Breast epithelium (tissue), 4 donors: Measurements from ENCODE around the gene TAT. TPM values are rescaled to one million over a fixed set of nuclear protein-coding genes. Genes with fewer than 3 reads are reported as not detected.
A peak's percentile ranks its signal among the peaks of the same experiment; 100 is the strongest.
"Not testable (repeated sequence)": the region's sequence is repeated elsewhere in the genome, so short reads cannot be mapped to it uniquely, and the experiment has no call there.

Experiments
- DNase-seq, 2 donors: peaks; one replicate each; pipeline ENCODE4 v3.0.0-alpha.2; 2019; ENCODE audit warnings: low spot score in 2 of 2
- H3K27ac ChIP-seq, 2 donors: fragments of 200-600 bp; sonication (generic) in 1 of 2; one replicate each; pipeline ENCODE4 v1.5.1; 2016 to 2019; ENCODE audit warnings: mild to moderate bottlenecking in 1 of 2
- H3K27me3 ChIP-seq, 2 donors: fragments of 200-600 bp; sonication (generic) in 1 of 2; one replicate each; pipeline versions ENCODE4 v1.5.1 to v1.6.0; 2017 to 2019; ENCODE audit warnings: control low read depth in 1 of 2, mild to moderate bottlenecking in 1 of 2
- H3K36me3 ChIP-seq: fragments of 200-600 bp; one replicate; pipeline ENCODE4 v1.5.1; 2019
- H3K4me1 ChIP-seq, 2 donors: fragments of 200-600 bp; sonication (generic); one replicate each; pipeline ENCODE4 v1.5.1; 2016 to 2019; ENCODE audit warnings: control low read depth in 1 of 2
- H3K4me3 ChIP-seq, 3 donors: fragments of 200-600 bp; sonication (generic); 1 replicate in 2 of 3; 2 replicates in 1 of 3; pipeline ENCODE4 v1.5.1; 2016 to 2019; ENCODE audit warnings: mild to moderate bottlenecking in 3 of 3, moderate library complexity in 2 of 3
- H3K9me3 ChIP-seq, 2 donors: fragments of 200-600 bp; sonication (generic) in 1 of 2; one replicate each; pipeline ENCODE4 v1.5.1; 2016 to 2019; ENCODE audit warnings: control low read depth in 1 of 2
- POLR2A ChIP-seq: fragments of 450-650 bp; IDR thresholded peaks from one replicate; pipeline ENCODE4 v1.6.1; 2016; ENCODE audit warnings: antibody characterized with exemption, mild to moderate bottlenecking, moderate library complexity
- POLR2AphosphoS5 ChIP-seq, 3 donors: sonication (generic); formaldehyde crosslinking; IDR thresholded peaks; one replicate each; pipeline ENCODE4 v1.6.1; 2017; ENCODE audit warnings: antibody characterized with exemption in 3 of 3
- intact Hi-C: fragments of 100-400 bp; cut with DNase I; formaldehyde crosslinking; loops from one replicate; pipeline ENCODE4 v1.15.1; 2023; ENCODE audit warnings: low total_unique reads
- total RNA-seq, 3 donors: library from RNA; depleted of rRNA; stranded (reverse); fragments of >200 nt; gene quantifications; one replicate each; pipeline ENCODE4 v1.1.0, GENCODE V29; 2016
- TF ChIP-seq, protein P1 (sequence below), 3 donors: fragments of 450-650 bp; IDR thresholded peaks; one replicate each; pipeline ENCODE4 v1.5.1; 2016 to 2017; ENCODE audit warnings: antibody characterized with exemption in 3 of 3, mild to moderate bottlenecking in 3 of 3, moderate library complexity in 3 of 3

TAT gene
- total RNA-seq, 3 donors from 2014 or later = 5.1 to 566 (median 212) TPM

DNA sequence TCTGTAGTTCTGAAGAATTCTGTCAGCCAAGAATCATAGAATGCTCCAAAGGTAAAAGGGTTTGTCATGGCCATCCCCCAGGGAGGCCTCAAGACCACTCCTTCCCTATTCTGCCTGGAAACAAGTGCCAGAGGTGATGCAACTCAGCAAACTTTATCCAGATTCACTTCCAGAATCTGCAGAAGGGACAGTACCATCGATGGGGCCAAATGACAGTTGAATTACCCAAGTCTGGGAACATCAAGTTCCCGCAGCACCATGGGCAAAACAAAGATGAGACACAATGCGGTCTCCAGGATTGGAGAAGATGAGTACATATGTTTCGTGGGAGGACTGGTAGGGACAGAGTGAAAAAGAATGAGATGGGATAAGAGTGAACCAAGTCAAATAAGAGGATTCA, 13.7 kb upstream of the TAT start:
- TF ChIP-seq POLR2A (no peak), POLR2AphosphoS5 (IDR thresholded peaks at IDR 0.05) (no peak)
- TF ChIP-seq, protein P1, sequence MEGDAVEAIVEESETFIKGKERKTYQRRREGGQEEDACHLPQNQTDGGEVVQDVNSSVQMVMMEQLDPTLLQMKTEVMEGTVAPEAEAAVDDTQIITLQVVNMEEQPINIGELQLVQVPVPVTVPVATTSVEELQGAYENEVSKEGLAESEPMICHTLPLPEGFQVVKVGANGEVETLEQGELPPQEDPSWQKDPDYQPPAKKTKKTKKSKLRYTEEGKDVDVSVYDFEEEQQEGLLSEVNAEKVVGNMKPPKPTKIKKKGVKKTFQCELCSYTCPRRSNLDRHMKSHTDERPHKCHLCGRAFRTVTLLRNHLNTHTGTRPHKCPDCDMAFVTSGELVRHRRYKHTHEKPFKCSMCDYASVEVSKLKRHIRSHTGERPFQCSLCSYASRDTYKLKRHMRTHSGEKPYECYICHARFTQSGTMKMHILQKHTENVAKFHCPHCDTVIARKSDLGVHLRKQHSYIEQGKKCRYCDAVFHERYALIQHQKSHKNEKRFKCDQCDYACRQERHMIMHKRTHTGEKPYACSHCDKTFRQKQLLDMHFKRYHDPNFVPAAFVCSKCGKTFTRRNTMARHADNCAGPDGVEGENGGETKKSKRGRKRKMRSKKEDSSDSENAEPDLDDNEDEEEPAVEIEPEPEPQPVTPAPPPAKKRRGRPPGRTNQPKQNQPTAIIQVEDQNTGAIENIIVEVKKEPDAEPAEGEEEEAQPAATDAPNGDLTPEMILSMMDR (IDR thresholded peaks at IDR 0.05) = no peak
- intact Hi-C loops = no loop called here

DNA sequence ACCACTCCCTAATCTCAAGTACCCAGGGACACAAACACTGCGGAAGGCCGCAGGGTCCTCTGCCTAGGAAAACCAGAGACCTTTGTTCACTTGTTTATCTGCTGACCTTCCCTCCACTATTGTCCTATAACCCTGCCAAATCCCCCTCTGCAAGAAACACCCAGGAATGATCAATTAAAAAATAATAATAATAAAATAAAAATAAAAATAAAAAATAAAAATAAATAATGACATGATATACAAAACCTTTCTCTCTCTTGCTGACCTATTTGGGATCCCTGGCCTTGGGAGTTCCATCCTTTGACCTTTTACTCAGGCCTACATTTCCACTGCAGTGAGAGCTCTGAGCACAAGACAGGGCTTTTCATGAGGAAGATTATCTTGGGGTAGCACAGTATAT, 13.2 kb upstream of the TAT start:
- H3K27ac ChIP-seq, DNase-seq, H3K36me3 ChIP-seq, H3K4me1 ChIP-seq, H3K9me3 ChIP-seq, intact Hi-C loops, H3K4me3 ChIP-seq, H3K27me3 ChIP-seq: not testable (repeated sequence)

More for the DNA sequence above, 13.7 kb upstream of the TAT start:
- H3K4me1 ChIP-seq = no peaks in the 10 kb centered on the region
- H3K27me3 ChIP-seq = peaks cover 0 to 5% of the 10 kb centered on the region in 2 donors
- H3K9me3 ChIP-seq = no peaks in the 10 kb centered on the region
- no peak overlapping the region for H3K4me3 ChIP-seq
- no peaks in the 10 kb centered on the region for H3K36me3 ChIP-seq
- no peak for DNase-seq
- peak overlapping the region in 1 of 2 donors; percentile 66 for H3K27ac ChIP-seq

DNA sequence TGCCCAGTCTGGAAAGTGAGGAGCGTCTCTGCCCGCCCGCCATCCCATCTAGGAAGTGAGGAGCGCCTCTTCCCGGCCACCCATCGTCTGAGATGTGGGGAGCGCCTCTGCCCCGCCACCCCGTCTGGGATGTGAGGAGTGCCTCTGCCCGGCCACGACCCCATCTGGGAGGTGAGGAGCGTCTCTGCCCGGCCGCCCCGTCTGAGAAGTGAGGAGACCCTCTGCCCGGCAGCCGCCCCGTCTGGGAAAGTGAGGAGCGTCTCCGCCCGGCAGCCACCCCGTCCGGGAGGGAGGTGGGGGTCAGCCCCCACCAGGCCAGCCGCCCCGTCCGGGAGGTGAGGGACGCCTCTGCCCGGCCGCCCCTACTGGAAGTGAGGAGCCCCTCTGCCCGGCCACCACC, 12.4 kb upstream of the TAT start:
- H3K27me3 ChIP-seq, H3K4me1 ChIP-seq, intact Hi-C loops, H3K36me3 ChIP-seq, H3K27ac ChIP-seq, H3K4me3 ChIP-seq, H3K9me3 ChIP-seq, DNase-seq: not testable (repeated sequence)

DNA sequence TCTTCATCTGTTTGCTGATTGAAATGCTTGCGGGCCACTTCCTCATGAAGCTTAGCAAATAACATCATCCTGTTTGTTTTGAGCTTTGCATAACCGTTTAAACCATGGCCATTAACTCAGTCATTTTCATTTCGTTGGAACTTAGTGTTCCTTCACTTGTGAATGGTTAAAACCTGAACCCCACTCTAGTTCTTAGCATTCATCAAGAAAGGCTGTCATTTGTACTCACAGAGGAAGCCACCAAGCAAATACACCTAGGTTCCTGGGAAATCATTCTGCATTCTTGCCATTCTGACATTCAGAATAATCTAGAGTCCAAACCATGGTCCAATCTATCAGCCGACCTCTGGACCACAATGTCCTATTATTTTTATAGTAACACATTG, 8.4 kb upstream of the TAT start:
- Histone ChIP-seq H3K36me3 (no peaks in the 10 kb centered on the region), H3K4me3 (no peak overlapping the region), H3K9me3 (no peaks in the 10 kb centered on the region), H3K27ac (peak overlapping the region; percentile 25 to 60), H3K4me1 (no peaks in the 10 kb centered on the region), H3K27me3 (peaks cover 0 to 5% of the 10 kb centered on the region in 2 donors)
- TF ChIP-seq, protein P1 (IDR thresholded peaks at IDR 0.05) = no peak
- TF ChIP-seq POLR2AphosphoS5 (IDR thresholded peaks at IDR 0.05) = no peak
- TF ChIP-seq POLR2A = no peak
- no peak for DNase-seq
- intact Hi-C loops = no loop called here

DNA sequence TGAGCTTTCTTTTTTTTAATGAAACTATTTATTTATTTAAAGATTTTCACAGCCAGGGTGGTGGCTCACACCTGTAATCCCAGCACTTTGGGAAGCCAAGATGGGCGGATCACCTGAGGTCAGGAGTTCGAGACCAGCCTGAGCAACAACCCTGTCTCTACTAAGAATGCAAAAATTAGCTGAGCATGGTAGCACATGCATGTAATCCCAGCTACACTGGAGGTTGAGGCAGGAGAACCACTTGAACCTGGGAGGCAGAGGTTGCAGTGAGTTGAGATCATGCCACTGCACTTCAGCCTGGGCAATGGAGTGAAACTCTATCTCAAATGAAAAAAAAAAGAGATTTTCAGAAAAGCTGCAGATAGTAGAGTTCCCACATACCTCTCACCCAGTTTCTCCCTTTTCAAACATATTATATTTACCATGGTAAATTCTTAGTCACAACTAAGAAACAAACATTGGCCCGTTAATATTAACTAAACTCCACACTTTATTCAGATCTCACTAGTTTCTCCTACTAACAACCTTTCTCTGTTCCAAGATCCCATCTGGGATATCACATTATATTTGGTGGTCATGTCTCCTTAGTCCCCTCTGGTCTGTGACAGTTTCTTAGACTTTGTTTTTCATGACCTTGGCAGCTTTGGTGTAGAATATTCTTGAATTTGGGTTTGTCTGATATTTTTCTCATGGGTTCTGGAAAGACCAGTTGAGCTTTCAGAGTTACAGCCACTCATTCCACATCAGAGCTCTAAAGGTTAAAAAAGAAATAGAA, 7.8 kb upstream of the TAT start:
- H3K4me3 ChIP-seq = no peak overlapping the region
- peak overlapping the region in 1 of 2 donors; percentile 25 for H3K27ac ChIP-seq
- no peaks in the 10 kb centered on the region for H3K9me3 ChIP-seq
- H3K4me1 ChIP-seq = no peaks in the 10 kb centered on the region
- no peak for DNase-seq
- peaks cover 0 to 5% of the 10 kb centered on the region in 2 donors for H3K27me3 ChIP-seq
- TF ChIP-seq POLR2AphosphoS5 (IDR thresholded peaks at IDR 0.05) (no peak), POLR2A (no peak)
- TF ChIP-seq, protein P1 (IDR thresholded peaks at IDR 0.05) = no peak
- no peaks in the 10 kb centered on the region for H3K36me3 ChIP-seq
- intact Hi-C loops = no loop called here

DNA sequence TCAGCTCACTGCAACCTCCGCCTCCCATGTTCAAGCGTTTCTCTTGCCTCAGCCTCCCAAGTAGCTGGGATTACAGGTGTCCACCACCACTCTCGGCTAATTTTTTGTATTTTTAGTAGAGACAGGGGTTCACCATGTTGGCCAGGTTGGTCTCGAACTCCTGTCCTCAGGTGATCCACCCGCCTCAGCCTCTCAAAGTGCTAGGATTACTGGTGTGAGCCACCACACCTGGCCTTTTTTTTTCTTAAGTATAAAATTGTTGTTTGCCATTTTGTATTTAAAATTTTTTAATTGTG, 5.6 kb upstream of the TAT start:
- H3K4me3 ChIP-seq, H3K27me3 ChIP-seq, H3K9me3 ChIP-seq, H3K36me3 ChIP-seq, DNase-seq, H3K4me1 ChIP-seq: not testable (repeated sequence)
- intact Hi-C loops = loop anchor here (2.0 kb wide), 1 partner anchor 76 kb away; no protein-coding TSS in a partner anchor
- peak overlapping the region; percentile 50 to 55 for H3K27ac ChIP-seq

DNA sequence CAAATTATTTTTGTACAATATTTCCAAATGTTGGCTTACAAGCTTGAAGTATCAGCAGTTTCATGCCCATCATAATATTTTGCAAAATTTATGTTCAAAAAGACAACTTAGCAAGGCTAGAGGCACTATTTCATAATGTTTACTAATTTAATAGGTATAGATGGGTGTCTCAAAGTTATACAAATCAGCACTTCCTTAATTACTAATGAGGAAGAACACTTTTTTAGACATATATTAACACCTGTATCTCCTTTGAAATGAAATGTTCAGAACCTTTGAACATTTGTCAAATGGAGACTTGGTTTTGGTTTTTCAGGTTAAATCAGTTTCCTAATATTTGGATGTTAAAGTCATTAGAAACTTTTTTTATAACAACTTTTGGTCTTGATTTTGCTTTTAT, 2.2 kb downstream of the TAT start:
- H3K36me3 ChIP-seq = no peaks in the 10 kb centered on the region
- intact Hi-C loops = no loop called here
- no peaks in the 10 kb centered on the region for H3K9me3 ChIP-seq
- peaks cover 0 to 8% of the 10 kb centered on the region in 2 donors for H3K27me3 ChIP-seq
- H3K4me1 ChIP-seq = no peaks in the 10 kb centered on the region
- no peak overlapping the region for H3K4me3 ChIP-seq
- DNase-seq = no peak
- no peak overlapping the region for H3K27ac ChIP-seq
- TF ChIP-seq POLR2A (no peak), POLR2AphosphoS5 (IDR thresholded peaks at IDR 0.05) (no peak)
- TF ChIP-seq, protein P1 (IDR thresholded peaks at IDR 0.05) = no peak
